Amniotic stem cell (primary cell): ENCODE measurements around the gene SOBP.
"Not testable (repeated sequence)": the region's sequence is repeated elsewhere in the genome, so short reads cannot be mapped to it uniquely, and the experiment has no call there.

ENCODE experiments used
- DNase-seq: peaks from one replicate; lab custom pipeline; 2025; lab: John Stamatoyannopoulos, UW

SOBP gene

DNA sequence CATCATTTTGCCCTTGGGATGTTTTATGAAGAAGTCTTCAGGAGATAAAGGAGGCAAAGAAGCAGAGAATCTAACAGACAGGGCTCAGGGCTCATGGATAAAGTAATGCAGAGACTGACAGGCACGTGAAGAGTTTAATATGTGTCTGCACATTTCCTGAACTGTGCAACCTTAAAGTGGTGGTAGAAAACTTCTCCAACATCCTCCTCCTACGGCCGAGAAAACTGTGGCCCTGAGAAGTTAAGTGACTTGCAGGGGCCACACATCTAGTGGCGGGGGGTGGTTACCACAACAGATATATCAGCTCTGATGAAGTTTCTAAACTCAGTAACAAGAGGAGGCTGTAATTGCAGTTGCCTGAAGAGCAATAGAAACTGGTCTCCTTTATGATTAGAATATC, 61.0 kb downstream of the SOBP start:
- DNase-seq: no peak

DNA sequence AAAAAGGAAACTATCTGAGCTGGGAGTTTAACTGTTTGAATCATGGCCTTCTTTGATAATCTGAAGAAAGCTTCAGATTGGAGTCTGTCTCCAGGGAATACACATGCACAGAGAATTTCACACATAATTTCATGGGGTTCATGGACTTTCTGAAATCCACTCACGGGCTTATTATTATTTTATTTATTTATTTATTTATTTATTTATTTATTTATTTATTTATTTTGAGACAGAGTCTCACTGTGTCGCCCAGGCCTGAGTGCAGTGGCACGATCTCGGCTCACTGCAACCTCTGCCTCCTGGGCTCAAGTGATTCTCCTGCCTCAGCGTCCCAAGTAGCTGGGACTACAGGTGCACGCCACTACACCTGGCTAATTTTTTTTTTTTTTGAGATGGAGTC, 63.2 kb downstream of the SOBP start:
- DNase-seq: not testable (repeated sequence)

DNA sequence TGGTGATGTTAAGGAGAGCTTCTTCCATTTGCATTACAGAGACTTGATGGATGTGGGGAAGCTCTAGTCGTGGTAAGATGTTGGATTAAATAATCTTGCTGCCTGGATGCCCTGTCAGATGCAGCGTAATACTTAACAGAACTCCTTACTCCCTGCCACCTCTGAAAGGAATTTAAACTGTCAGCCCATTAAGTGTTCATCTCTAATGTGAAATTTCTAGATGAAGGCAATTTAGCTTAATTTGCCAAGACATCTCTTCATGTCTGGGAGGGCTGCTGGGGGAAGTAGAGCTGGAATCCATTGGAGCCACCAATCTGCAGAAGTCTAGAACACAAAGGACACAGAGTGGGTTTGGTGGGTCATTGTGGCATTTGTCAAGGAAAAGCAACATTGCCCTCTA, 64.4 kb downstream of the SOBP start:
- DNase-seq: no peak

GRCh38 chr6:107554918-107555317, 65.0 kb downstream of the SOBP start:
- DNase-seq: no peak

- DNase-seq: no peak
Observed at GRCh38 chr6:107555449-107555848, 65.5 kb downstream of the SOBP start.

DNA sequence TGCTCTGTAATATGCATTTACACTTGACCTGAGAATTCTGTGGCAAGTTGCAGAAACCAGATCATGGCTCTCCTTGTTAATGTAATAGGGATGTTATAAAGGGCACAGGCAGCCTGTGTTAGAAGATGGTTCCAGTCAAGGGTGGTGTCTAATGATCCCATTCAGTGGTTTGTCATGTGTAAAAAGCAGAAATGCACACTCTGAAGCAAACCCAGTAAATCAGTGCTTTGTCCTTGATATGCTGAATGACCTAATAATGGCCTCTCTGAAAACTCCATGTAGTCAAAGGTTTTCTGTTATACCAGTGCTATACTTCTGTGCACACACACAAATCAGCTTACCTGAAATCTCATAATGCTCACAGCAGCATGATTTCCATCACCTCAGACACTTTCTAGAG, 66.2 kb downstream of the SOBP start:
- no peak for DNase-seq

GRCh38 chr6:107557698-107558097, 67.8 kb downstream of the SOBP start:
- DNase-seq: no peak

DNA sequence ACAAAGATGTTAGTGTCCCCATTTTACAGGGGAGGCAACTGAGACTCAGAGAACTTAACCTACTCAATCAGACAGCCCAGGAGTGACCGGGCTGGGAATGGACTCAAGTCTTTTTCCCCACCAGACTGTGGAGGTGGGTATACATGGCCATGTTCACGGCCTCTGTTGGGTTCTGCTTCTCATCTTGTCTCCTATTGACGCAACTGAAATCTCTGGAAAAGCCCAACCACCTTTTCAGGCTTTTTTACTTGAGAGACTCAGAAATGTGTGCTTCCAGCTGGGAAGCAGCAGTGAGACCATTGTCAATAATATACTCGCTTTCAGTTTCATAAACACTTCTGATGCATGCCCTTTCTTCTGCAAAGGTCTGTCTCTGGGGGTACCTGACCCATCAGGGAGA, 70.7 kb downstream of the SOBP start:
- DNase-seq: no peak

GRCh38 chr6:107561306-107561705, 71.4 kb downstream of the SOBP start:
- no peak for DNase-seq

DNA sequence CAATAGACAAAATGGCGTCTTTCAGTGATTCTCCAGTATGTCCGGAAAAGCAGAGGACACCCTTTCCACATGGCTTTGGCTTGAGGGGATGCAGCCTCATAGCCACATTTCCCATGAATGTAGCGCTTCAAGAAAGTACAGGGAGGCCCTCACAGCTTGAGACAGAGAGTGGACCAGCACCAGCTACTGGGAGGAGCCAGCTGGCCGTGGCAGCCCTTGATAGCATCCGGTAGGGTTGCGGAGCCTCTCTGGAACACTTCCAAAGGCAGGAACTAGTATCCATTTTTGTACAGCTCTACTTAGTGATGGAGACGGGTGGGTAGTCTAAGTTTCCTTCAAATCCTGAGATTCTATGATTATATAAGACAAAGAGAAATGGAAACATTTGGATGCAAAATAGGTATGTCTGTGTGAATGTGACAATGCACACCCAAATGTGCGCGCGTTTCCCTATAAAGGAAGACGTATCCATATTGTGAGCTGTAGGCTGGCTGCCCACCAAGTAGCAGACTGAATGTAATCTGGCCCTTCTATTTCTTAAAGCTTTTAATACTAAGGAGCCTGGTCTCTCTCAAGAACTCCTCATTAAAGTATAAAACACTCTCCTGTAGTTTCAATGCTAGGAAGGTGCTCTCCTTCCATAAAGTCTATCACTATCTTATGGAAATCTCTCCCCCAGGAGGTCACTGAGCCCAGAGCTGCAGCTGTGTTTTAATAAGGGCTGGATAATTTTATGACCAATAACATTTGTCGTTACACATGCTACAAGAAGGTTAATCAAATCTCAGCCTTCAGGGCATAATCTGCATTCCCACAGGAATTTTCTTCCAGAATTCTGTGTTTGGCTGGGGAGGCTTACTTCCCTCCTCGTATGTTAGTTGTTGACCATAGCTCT, 74.0 kb downstream of the SOBP start:
- no peak for DNase-seq

- DNase-seq: no peak
Observed at GRCh38 chr6:107564589-107564951, 74.7 kb downstream of the SOBP start.

DNA sequence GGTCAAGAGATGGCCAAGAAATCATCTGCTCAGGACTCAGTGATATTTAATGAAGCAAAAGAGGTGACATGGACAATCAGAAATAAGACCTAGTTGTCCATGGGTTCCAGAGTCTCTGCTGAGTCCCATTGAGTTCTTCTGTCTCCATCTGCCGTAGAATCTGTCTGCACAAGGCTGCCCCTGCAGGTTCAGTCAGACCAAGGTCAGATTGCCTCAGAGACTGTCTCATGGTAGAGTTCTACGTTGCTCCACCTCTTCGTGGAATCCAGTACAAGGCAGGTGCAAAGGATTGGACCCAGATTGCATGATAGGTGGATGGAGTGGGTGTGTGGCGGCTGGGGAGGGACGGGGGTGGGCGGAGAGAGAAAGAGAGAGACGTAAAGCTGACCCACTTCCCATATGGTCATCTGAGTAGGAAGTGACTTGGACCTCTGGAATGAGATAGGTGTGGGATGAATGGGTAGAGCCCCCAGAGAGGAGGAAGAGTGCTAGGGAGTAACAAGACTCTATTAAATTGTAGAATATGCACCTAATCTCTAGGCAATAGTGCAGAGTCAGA, 75.3 kb downstream of the SOBP start:
- no peak for DNase-seq

- DNase-seq: no peak
Observed at GRCh38 chr6:107567643-107568042, 77.7 kb downstream of the SOBP start.

DNA sequence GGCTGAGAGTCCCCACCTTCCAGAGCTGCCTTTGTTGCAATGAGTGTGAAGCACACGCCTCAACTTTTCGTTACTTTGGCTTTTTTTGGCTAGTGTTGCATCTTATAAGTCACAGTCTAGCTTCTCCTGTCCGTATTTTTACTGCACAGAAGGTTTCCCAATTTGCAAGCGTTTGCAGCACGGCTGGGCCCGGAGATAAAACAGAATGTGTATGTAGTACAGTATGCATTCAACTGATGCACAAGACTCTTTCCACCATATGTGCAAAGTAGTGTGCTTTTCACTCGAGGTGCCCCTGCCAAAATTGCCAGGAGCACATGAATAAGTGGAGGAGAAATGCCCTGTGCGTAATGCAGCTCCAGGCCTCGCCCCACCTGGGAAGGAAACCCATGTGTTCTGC, 79.6 kb downstream of the SOBP start:
- DNase-seq: no peak

DNA sequence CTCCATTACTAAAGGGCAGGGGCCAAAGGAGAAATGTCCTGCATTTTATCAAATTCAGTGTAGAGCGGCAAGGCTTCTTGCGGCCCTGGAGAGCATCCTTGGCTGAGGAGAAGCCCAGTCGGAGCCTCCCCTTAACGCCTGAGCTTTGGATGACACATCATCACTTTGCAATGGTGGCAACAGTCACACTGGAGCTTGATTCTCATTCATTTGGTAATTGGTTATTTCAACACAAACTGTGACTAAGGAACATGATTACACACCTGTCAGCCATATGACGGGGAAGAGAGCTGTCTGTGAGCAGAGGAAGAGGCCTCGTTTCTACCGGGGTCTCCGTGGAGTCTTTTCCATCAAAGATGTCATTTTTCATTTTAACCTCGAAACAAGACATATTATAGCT, 81.4 kb downstream of the SOBP start:
- DNase-seq: no peak

- no peak for DNase-seq
Observed at GRCh38 chr6:107572886-107573285, 83.0 kb downstream of the SOBP start.

GRCh38 chr6:107574856-107575255, 84.9 kb downstream of the SOBP start:
- no peak for DNase-seq

GRCh38 chr6:107576852-107577251, 86.9 kb downstream of the SOBP start:
- DNase-seq: no peak

DNA sequence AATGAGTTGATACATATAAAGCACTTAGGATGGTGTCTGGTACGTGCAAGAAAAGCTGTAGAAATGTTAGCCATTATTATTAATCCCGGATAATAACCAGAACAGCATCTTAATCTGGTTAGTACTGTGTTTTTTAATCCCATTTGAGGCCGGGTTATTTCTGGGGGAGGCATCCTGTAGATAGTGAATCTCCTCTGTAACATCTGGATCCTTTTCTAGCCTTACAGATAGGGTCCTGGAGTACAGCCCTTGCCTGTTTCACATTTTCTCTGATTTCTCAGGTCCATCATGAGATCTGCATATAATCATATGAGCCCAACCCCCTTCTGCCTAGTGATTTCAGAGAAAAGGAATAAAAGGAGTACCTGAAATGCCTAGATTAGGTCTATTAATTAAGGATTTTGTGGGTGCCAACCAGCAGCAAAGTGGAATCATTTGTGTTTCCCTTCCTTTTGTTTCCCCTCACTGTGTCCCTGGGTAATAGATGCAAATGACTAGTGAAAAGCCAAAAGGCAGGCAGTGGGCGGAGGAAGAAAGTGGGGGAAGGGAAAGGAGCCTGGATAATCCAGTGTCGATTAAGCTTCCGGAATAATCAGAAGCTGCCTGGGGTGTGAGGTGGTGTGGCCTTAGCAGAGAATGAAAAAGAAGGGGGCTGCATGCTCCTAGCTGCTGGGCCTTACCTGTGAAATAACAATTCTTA, 88.9 kb downstream of the SOBP start:
- no peak for DNase-seq

- no peak for DNase-seq
Observed at GRCh38 chr6:107579456-107580056, 89.6 kb downstream of the SOBP start.

DNA sequence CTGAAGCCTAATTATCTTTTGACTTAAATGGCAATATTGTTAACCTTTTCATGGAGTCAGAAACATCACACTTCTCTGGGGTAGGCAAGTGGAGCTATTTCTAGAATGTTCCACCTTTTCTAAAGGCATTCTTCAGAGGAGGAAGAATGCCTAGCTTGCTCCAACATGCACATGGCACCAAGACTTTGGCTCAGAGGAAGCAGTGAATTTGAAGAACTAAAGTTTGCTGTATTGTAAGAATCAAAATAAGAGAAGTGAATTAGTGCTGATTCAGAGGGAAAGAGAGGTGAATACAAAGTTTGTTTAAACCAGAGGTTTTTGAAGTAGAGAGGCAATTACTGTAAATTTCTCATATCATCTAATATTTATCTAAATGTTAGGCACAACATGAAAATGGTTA, 92.2 kb downstream of the SOBP start:
- no peak for DNase-seq

GRCh38 chr6:107584726-107585125, 94.8 kb downstream of the SOBP start:
- no peak for DNase-seq
